Measurements from ENCODE around the gene HOXC9.

GRCh38 chr12:53980104-53980801, 19.7 kb upstream of the HOXC9 start:
- TF ChIP-seq CTCF (IDR thresholded peaks at IDR 0.05; ENCODE audit: insufficient read depth, low read length, poor library complexity, severe bottlenecking), result no peak
- TF ChIP-seq EZH2phosphoT487 (conservative IDR thresholded peaks at IDR 0.05; ENCODE audit: low read length), result no peak
